ENCODE measurements around the gene SCRT2. TPM values are rescaled to one million over a fixed set of nuclear protein-coding genes. Genes with fewer than 3 reads are reported as not detected.
"Not testable (repeated sequence)": the region's sequence is repeated elsewhere in the genome, so short reads cannot be mapped to it uniquely, and the experiment has no call there.

SCRT2 gene
- total RNA-seq, 4 donors from 2014 or later = not detected

- no peak for DNase-seq (ENCODE audit: extremely low spot score)
- intact Hi-C loops (cut with DNase I) = no loop called here
- peaks cover 0 to 2% (median 0%) of the 10 kb centered on the region in 4 donors for H3K9me3 ChIP-seq
Observed at GRCh38 chr20:642398-643174, 33.0 kb downstream of the SCRT2 start.

GRCh38 chr20:642013-642397 is 33.6 kb downstream of the SCRT2 start:
- Histone ChIP-seq H3K4me3 (peak overlapping the region; percentile 48 to 61 (median 51)), H3K4me1 (peaks cover 15 to 28% (median 22%) of the 10 kb centered on the region in 4 donors), H3K27me3 (peaks cover 0 to 38% (median 9%) of the 10 kb centered on the region in 4 donors), H3K27ac (replicated peaks in 1 of 4) (peak overlapping the region in 3 of 4 donors; percentile 29 to 61 (median 58))
- no CpG with 5 or more reads among the region's 13 CpGs for WGBS
- H3K9me3 ChIP-seq; DNase-seq (ENCODE audit: extremely low spot score); H3K36me3 ChIP-seq; intact Hi-C loops (cut with DNase I): not testable (repeated sequence)

More at GRCh38 chr20:642398-643174, 33.0 kb downstream of the SCRT2 start:
- H3K27me3 ChIP-seq = peaks cover 0 to 33% (median 9%) of the 10 kb centered on the region in 4 donors
- peaks cover 8 to 10% (median 9%) of the 10 kb centered on the region in 4 donors for H3K36me3 ChIP-seq
- WGBS = 11% methylated on average over 23 of the region's 57 CpGs
- H3K4me3 ChIP-seq = peak overlapping the region; percentile 48 to 61 (median 51)
- peak overlapping the region; percentile 29 to 61 (median 46) for H3K27ac ChIP-seq (replicated peaks in 1 of 4)
- peaks cover 15 to 29% (median 24%) of the 10 kb centered on the region in 4 donors for H3K4me1 ChIP-seq
- TF ChIP-seq CTCF (IDR thresholded peaks at IDR 0.05) (no peak), POLR2AphosphoS5 (IDR thresholded peaks at IDR 0.05) (no peak), EP300 (IDR thresholded peaks at IDR 0.05) (no peak), POLR2A (IDR thresholded peaks at IDR 0.05; ENCODE audit: low read depth) (no peak)

- Histone ChIP-seq H3K27me3 (peaks cover 0 to 38% (median 9%) of the 10 kb centered on the region in 4 donors), H3K4me3 (no peak overlapping the region), H3K9me3 (no peaks in the 10 kb centered on the region), H3K27ac (replicated peaks in 1 of 4) (no peak overlapping the region), H3K36me3 (no peaks in the 10 kb centered on the region), H3K4me1 (peaks cover 12 to 23% (median 19%) of the 10 kb centered on the region in 4 donors)
- intact Hi-C loops (cut with DNase I) = no loop called here
- 62% methylated on average over 8 of the region's 12 CpGs for WGBS
- DNase-seq (ENCODE audit: extremely low spot score) = no peak
- TF ChIP-seq CTCF (IDR thresholded peaks at IDR 0.05) (no peak), POLR2A (IDR thresholded peaks at IDR 0.05; ENCODE audit: low read depth) (no peak), EP300 (IDR thresholded peaks at IDR 0.05) (no peak), POLR2AphosphoS5 (IDR thresholded peaks at IDR 0.05) (no peak)
Observed at GRCh38 chr20:641516-641875, 34.1 kb downstream of the SCRT2 start.

- Histone ChIP-seq H3K9me3 (no peaks in the 10 kb centered on the region), H3K36me3 (no peaks in the 10 kb centered on the region), H3K27me3 (peaks cover 0 to 41% (median 9%) of the 10 kb centered on the region in 4 donors), H3K4me3 (no peak overlapping the region), H3K27ac (replicated peaks in 1 of 4) (no peak overlapping the region), H3K4me1 (peaks cover 7 to 17% (median 16%) of the 10 kb centered on the region in 4 donors)
- TF ChIP-seq POLR2AphosphoS5 (IDR thresholded peaks at IDR 0.05) (no peak), EP300 (IDR thresholded peaks at IDR 0.05) (no peak), POLR2A (IDR thresholded peaks at IDR 0.05; ENCODE audit: low read depth) (no peak), CTCF (IDR thresholded peaks at IDR 0.05) (no peak)
- 70% methylated on average over 11 of the region's 11 CpGs for WGBS
- DNase-seq (ENCODE audit: extremely low spot score) = no peak
- intact Hi-C loops (cut with DNase I) = no loop called here
Observed at GRCh38 chr20:640674-641515, 34.7 kb downstream of the SCRT2 start.

GRCh38 chr20:638579-638978 is 37.0 kb downstream of the SCRT2 start:
- H3K27me3 ChIP-seq = peaks cover 0 to 63% (median 10%) of the 10 kb centered on the region in 4 donors
- H3K4me1 ChIP-seq = peaks cover 0 to 8% (median 8%) of the 10 kb centered on the region in 4 donors
- H3K9me3 ChIP-seq = no peaks in the 10 kb centered on the region
- intact Hi-C loops (cut with DNase I) = no loop called here
- no peak for TF ChIP-seq EP300 (IDR thresholded peaks at IDR 0.05)
- no peak for TF ChIP-seq POLR2AphosphoS5 (IDR thresholded peaks at IDR 0.05)
- H3K36me3 ChIP-seq = no peaks in the 10 kb centered on the region
- no peak overlapping the region for H3K27ac ChIP-seq (replicated peaks in 1 of 4)
- 75% methylated on average over 1 of the region's 1 CpG for WGBS
- no peak overlapping the region for H3K4me3 ChIP-seq
- no peak for DNase-seq (ENCODE audit: extremely low spot score)

Measured in esophagus muscularis mucosa (tissue), 4 donors.